ENCODE results near the gene SUN5. TPM values are rescaled to one million over a fixed set of nuclear protein-coding genes. Genes with fewer than 3 reads are reported as not detected.

The SUN5 gene
- total and polyA plus RNA-seq, 3 donors from 2014 or later, result 19.0 to 59.7 (median 29.1) TPM

- no peaks in the 10 kb centered on the region for H3K9me3 ChIP-seq
- no peak overlapping the region for H3K27ac ChIP-seq
- DNase-seq, result no peak
- 84 to 100% methylated on average over 1 to 12 of the region's 12 CpGs for WGBS, 2 donors
- H3K4me1 ChIP-seq, result no peaks in the 10 kb centered on the region
- TF ChIP-seq POLR2A (IDR thresholded peaks at IDR 0.05) (no peak), CTCF (IDR thresholded peaks at IDR 0.05) (no peak)
- no peak overlapping the region for H3K4me3 ChIP-seq
- no peaks in the 10 kb centered on the region for H3K27me3 ChIP-seq
- H3K36me3 ChIP-seq (ENCODE audit: low read depth, missing control alignments), result no peaks in the 10 kb centered on the region
- intact Hi-C loops (cut with DNase I; ENCODE audit: low total_unique reads), result no loop called here
Measured at GRCh38 chr20:33013701-33014326, 9.6 kb upstream of the SUN5 start.

- H3K27me3 ChIP-seq, result no peaks in the 10 kb centered on the region
- no peaks in the 10 kb centered on the region for H3K9me3 ChIP-seq
Measured at GRCh38 chr20:33012327-33013189, 8.3 kb upstream of the SUN5 start.

GRCh38 chr20:33010674-33011449 lies 6.6 kb upstream of the SUN5 start:
- Histone ChIP-seq H3K27me3 (no peaks in the 10 kb centered on the region), H3K9me3 (no peaks in the 10 kb centered on the region), H3K4me1 (no peaks in the 10 kb centered on the region), H3K27ac (no peak overlapping the region), H3K36me3 (ENCODE audit: low read depth, missing control alignments) (no peaks in the 10 kb centered on the region), H3K4me3 (no peak overlapping the region)
- TF ChIP-seq CTCF (IDR thresholded peaks at IDR 0.05) (no peak), POLR2A (IDR thresholded peaks at IDR 0.05) (no peak)
- WGBS, 2 donors, result 85 to 91% methylated on average over 7 to 8 of the region's 8 CpGs
- no peak for DNase-seq
- intact Hi-C loops (cut with DNase I; ENCODE audit: low total_unique reads), result no loop called here

More at GRCh38 chr20:33012327-33013189, 8.3 kb upstream of the SUN5 start:
- WGBS, 2 donors, result 75 to 78% methylated on average over 15 of the region's 15 CpGs
- Histone ChIP-seq H3K36me3 (ENCODE audit: low read depth, missing control alignments) (no peaks in the 10 kb centered on the region), H3K27ac (no peak overlapping the region), H3K4me3 (no peak overlapping the region), H3K4me1 (no peaks in the 10 kb centered on the region)
- intact Hi-C loops (cut with DNase I; ENCODE audit: low total_unique reads), result no loop called here
- no peak for DNase-seq
- TF ChIP-seq CTCF (IDR thresholded peaks at IDR 0.05) (no peak), POLR2A (IDR thresholded peaks at IDR 0.05) (no peak)

GRCh38 chr20:33010133-33010504 lies 5.9 kb upstream of the SUN5 start:
- no peak overlapping the region for H3K4me3 ChIP-seq
- intact Hi-C loops (cut with DNase I; ENCODE audit: low total_unique reads), result no loop called here
- H3K27me3 ChIP-seq, result no peaks in the 10 kb centered on the region
- H3K36me3 ChIP-seq (ENCODE audit: low read depth, missing control alignments), result no peaks in the 10 kb centered on the region
- no peaks in the 10 kb centered on the region for H3K4me1 ChIP-seq
- no peak overlapping the region for H3K27ac ChIP-seq
- 85 to 89% methylated on average over 5 of the region's 5 CpGs for WGBS, 2 donors
- no peak for TF ChIP-seq CTCF (IDR thresholded peaks at IDR 0.05)
- no peak for TF ChIP-seq POLR2A (IDR thresholded peaks at IDR 0.05)
- no peaks in the 10 kb centered on the region for H3K9me3 ChIP-seq
- DNase-seq, result no peak

All from testis (tissue), 3 donors.